ENCODE measurements around the gene CAMK2A.

- TF ChIP-seq, protein P1, sequence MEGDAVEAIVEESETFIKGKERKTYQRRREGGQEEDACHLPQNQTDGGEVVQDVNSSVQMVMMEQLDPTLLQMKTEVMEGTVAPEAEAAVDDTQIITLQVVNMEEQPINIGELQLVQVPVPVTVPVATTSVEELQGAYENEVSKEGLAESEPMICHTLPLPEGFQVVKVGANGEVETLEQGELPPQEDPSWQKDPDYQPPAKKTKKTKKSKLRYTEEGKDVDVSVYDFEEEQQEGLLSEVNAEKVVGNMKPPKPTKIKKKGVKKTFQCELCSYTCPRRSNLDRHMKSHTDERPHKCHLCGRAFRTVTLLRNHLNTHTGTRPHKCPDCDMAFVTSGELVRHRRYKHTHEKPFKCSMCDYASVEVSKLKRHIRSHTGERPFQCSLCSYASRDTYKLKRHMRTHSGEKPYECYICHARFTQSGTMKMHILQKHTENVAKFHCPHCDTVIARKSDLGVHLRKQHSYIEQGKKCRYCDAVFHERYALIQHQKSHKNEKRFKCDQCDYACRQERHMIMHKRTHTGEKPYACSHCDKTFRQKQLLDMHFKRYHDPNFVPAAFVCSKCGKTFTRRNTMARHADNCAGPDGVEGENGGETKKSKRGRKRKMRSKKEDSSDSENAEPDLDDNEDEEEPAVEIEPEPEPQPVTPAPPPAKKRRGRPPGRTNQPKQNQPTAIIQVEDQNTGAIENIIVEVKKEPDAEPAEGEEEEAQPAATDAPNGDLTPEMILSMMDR (IDR thresholded peaks at IDR 0.05): no peak
- TF ChIP-seq POLR2A (IDR thresholded peaks at IDR 0.05): no peak
These were observed 44.3 kb downstream of the CAMK2A start for GRCh38 chr5:150245111-150245789.

Measured in testis (tissue), 2 donors.